Duodenal mucosa (tissue), 2 donors: Measurements from ENCODE around the gene SORCS2.

Experiments used
- H3K27ac ChIP-seq: one replicate; pipeline ENCODE4 v1.7.0; 2013; ENCODE audit warnings: low read depth, low read length
- H3K27me3 ChIP-seq, 2 donors: one replicate each; pipeline ENCODE4 v1.7.0; 2013; ENCODE audit warnings: low read length in 2 of 2, control low read depth in 1 of 2; ENCODE audit not compliant: insufficient read depth in 2 of 2, control insufficient read depth in 1 of 2
- H3K36me3 ChIP-seq, 2 donors: one replicate each; pipeline ENCODE4 v1.7.0; 2013; ENCODE audit warnings: low read length in 2 of 2, control low read depth in 1 of 2; ENCODE audit not compliant: insufficient read depth in 2 of 2, control insufficient read depth in 1 of 2
- H3K4me1 ChIP-seq, 2 donors: one replicate each; pipeline ENCODE4 v1.7.0; 2013; ENCODE audit warnings: low read length in 2 of 2, control low read depth in 1 of 2; ENCODE audit not compliant: insufficient read depth in 2 of 2, control insufficient read depth in 1 of 2
- H3K4me3 ChIP-seq, 2 donors: one replicate each; pipeline ENCODE4 v1.7.0; 2013; ENCODE audit warnings: low read length in 2 of 2, low read depth in 1 of 2
- H3K9ac ChIP-seq, 2 donors: one replicate each; pipeline ENCODE4 v1.7.0; 2013; ENCODE audit warnings: low read length in 2 of 2, low read depth in 1 of 2
- H3K9me3 ChIP-seq, 2 donors: one replicate each; pipeline ENCODE4 v1.7.0; 2013; ENCODE audit warnings: low read length in 2 of 2, control low read depth in 1 of 2; ENCODE audit not compliant: control insufficient read depth in 1 of 2

SORCS2 gene

DNA sequence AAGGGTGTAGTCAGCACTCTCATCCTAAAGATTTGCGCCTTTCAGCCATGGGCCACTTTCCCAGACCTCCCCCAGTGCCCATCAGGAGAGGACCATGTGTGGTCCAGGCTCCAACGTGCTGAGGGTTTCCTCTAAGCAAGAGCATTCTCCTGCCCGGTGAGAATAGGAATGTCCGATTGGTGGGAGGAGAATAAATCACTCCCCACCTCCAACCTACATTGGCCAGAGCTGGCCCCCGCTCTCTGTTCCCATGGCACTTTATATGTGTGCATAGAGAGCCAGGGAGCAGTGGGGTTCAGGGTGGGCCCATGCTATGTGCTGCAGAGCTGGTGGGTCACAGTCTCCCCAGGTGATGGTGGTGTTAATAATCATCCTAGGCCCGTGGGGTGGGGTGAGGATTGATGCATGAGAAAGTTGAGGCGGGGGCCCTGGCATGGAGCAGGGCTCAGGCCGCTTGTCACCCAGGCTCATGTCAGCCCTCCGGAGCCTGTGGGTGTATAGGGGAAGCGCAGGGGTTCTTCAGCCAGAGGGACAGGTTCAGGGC lies 6.8 kb upstream of the SORCS2 start:
- no peak overlapping the region for H3K9ac ChIP-seq
- peaks cover 28 to 32% of the 10 kb centered on the region in 2 donors for H3K27me3 ChIP-seq
- no peaks in the 10 kb centered on the region for H3K4me1 ChIP-seq
- H3K36me3 ChIP-seq = no peaks in the 10 kb centered on the region
- H3K27ac ChIP-seq = no peak overlapping the region
- no peaks in the 10 kb centered on the region for H3K9me3 ChIP-seq
- no peak overlapping the region for H3K4me3 ChIP-seq

DNA sequence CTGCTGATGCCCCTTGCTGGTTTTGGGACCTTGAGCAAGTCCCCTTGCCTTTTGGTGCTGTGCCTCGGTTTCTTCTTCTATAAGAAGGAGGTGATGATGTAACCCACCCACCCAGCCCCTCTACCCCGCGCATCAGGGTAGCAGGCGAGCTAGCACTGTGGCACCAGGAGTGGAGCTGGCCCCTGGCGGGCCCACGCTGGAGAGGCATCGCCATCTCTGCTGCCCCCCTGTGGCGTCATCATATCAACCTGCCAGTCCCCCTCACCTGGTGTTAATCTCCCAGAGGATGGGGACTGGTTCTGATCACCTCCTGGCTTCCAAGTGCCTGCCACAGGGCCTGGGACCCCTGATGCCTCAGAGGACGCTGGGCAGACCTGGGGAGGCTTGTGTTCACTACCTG lies 6.3 kb upstream of the SORCS2 start:
- Histone ChIP-seq H3K4me3 (no peak overlapping the region), H3K27ac (no peak overlapping the region), H3K27me3 (peaks cover 29 to 36% of the 10 kb centered on the region in 2 donors), H3K9ac (no peak overlapping the region), H3K36me3 (no peaks in the 10 kb centered on the region), H3K9me3 (no peaks in the 10 kb centered on the region), H3K4me1 (no peaks in the 10 kb centered on the region)

DNA sequence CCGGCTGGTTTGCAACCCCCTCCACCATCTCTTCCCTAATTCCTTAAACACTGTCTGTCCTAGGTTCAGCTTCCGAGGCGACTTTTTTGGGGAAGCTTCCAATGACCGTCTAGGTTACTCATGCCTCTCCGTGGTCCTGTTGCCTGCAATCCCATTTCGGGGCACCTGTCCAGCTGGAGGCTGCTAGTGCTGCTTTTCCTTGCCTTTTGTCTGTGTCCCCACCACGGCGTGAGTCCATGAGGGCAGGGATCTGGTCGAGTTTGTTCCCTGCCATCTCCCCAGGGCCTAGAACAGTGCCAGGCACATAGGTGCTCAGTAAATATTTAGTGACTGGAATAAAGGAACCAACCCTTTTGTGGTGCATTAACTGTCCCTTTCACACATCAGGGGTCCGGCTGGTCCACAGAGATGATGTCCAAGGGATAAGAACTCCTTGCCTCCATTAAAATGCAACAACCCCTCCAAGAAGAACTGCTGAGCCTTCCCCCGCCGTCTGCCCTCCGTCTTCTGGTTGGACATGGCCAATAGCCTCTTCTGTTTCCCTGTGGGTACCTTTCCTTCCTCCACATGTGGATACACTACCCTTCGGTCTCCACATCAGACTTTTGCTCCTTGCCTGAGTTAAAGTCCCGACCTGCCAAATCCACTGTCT lies 5.7 kb upstream of the SORCS2 start:
- H3K36me3 ChIP-seq = no peaks in the 10 kb centered on the region
- peaks cover 32 to 37% of the 10 kb centered on the region in 2 donors for H3K27me3 ChIP-seq
- no peak overlapping the region for H3K27ac ChIP-seq

DNA sequence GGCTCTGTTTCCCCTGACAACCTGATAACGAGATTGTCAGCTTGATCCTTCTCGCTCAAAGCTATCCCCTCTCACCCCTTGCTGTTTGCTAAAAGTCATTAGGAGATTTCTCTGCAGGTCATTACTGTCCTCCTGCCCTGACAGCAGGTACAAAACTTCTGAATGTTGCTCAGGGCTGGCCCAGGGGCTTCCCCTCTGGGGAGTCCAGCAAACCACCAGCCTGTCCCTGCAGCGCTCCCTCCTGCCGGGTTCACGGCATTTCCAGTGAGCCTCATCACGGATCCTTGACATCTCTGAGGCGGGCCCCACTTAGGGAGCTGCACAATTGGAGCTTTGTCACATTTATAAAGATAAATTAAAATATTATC lies 5.2 kb upstream of the SORCS2 start:
- Histone ChIP-seq H3K4me3 (no peak overlapping the region), H3K27me3 (peaks cover 32 to 37% of the 10 kb centered on the region in 2 donors), H3K9ac (no peak overlapping the region), H3K9me3 (no peaks in the 10 kb centered on the region), H3K4me1 (no peaks in the 10 kb centered on the region), H3K36me3 (no peaks in the 10 kb centered on the region), H3K27ac (no peak overlapping the region)

More for the DNA sequence above, 5.7 kb upstream of the SORCS2 start:
- Histone ChIP-seq H3K4me1 (no peaks in the 10 kb centered on the region), H3K4me3 (no peak overlapping the region), H3K9ac (no peak overlapping the region), H3K9me3 (no peaks in the 10 kb centered on the region)

DNA sequence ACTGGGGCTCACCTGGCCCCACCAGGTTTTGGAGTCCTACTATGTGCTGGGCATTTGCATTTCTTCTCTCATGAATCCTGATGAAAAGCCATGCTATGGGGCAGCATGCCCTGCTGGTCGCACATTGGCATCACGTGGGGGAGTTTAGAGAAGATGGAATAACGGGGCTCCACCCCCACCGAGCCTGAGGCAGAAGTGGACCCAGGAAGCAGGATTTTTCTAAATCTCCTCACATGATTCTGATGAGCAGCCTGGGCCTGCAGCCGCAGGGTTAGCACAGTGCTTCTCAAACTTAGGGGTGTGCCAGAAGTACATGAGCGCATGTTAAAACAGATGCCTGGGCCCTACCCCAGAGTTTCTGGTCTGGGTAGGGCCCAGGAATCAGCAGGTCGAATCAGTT lies 4.6 kb upstream of the SORCS2 start:
- Histone ChIP-seq H3K9ac (no peak overlapping the region), H3K9me3 (no peaks in the 10 kb centered on the region), H3K27ac (no peak overlapping the region), H3K4me3 (no peak overlapping the region), H3K36me3 (no peaks in the 10 kb centered on the region), H3K4me1 (no peaks in the 10 kb centered on the region), H3K27me3 (peaks cover 32 to 37% of the 10 kb centered on the region in 2 donors)

DNA sequence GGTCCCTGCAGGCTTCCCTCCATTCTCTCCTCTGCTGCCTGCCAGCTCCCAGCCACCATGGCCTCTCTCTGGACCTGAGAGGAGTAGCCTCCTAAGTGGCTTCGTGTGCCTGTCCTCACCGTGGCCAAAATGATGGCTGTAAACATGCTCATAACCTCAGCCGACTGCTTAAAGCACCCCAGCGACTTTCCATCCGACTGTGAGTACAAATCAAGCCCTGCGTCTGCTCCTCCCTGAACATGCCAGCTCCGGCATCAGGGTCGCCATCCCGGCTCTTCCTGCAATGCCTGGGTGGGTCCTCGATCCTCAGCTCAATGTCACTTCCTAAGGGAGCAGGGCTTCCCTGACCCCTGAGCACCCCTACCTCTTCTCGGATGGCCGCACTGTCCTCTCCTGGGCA lies 3.3 kb upstream of the SORCS2 start:
- Histone ChIP-seq H3K4me1 (no peaks in the 10 kb centered on the region), H3K36me3 (no peaks in the 10 kb centered on the region), H3K9ac (no peak overlapping the region), H3K27ac (no peak overlapping the region), H3K4me3 (no peak overlapping the region), H3K27me3 (peaks cover 45 to 49% of the 10 kb centered on the region in 2 donors), H3K9me3 (no peaks in the 10 kb centered on the region)

DNA sequence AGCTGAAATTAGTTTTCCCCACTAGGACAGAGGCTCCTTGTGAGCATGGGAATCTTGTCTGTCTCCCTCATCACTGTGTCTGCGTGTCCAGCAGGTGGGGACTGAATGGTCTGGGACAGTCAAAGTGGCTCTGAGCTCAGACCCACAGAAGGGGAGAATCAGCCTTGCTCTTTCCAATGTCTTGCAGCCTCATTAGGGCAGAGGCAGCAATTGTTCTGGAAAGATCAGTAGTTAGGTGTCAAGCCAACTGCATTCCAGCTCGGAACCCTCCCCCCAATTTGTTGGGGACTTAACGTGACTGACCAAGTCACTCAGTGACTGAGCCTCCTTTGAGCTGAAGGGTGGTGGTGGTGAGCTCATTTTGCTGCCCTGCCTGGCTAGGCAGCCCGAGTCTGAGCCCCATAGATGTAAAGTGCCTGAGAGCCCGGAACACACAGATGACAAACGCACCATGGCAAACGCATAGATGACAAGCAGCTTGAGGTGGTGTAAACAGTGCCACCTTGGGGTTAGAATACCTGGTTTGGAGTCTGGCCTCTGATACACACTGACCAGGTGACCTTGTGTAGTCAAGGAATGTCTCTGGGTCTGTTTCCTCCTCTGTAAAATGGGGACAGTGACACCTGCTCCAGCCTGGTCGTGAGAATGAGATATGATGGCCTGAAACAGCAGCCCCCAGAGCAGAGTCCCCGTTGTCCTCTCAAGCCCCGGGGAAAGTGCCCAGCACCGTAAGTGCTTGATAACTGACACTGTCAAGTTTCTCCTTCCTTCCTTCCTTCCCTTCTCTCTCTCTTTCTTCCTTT lies 2.7 kb upstream of the SORCS2 start:
- H3K27me3 ChIP-seq = peaks cover 49 to 55% of the 10 kb centered on the region in 2 donors
- H3K4me1 ChIP-seq = no peaks in the 10 kb centered on the region

DNA sequence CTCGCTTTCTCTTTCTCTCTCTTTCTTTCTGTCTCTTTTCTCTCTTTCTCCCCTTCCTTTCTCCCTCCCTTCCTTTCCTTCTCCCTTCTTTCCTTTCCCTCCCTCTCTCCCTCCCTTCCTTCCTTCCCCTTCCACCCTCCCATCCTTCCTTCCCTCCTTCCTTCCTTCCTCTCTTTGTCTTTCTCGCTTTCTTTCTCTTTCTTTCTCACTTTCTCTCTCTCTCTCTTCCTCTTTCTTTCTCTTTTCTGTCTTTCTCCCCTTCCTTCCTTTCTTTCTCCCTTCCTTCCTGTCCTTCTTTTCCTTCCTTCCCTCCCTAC lies 2.1 kb upstream of the SORCS2 start:
- Histone ChIP-seq H3K27ac (no peak overlapping the region), H3K9ac (no peak overlapping the region), H3K4me1 (no peaks in the 10 kb centered on the region), H3K9me3 (no peaks in the 10 kb centered on the region), H3K27me3 (peaks cover 49 to 57% of the 10 kb centered on the region in 2 donors), H3K36me3 (no peaks in the 10 kb centered on the region), H3K4me3 (no peak overlapping the region)

More for the DNA sequence above, 2.7 kb upstream of the SORCS2 start:
- Histone ChIP-seq H3K36me3 (no peaks in the 10 kb centered on the region), H3K4me3 (no peak overlapping the region), H3K9ac (no peak overlapping the region), H3K27ac (no peak overlapping the region), H3K9me3 (no peaks in the 10 kb centered on the region)

DNA sequence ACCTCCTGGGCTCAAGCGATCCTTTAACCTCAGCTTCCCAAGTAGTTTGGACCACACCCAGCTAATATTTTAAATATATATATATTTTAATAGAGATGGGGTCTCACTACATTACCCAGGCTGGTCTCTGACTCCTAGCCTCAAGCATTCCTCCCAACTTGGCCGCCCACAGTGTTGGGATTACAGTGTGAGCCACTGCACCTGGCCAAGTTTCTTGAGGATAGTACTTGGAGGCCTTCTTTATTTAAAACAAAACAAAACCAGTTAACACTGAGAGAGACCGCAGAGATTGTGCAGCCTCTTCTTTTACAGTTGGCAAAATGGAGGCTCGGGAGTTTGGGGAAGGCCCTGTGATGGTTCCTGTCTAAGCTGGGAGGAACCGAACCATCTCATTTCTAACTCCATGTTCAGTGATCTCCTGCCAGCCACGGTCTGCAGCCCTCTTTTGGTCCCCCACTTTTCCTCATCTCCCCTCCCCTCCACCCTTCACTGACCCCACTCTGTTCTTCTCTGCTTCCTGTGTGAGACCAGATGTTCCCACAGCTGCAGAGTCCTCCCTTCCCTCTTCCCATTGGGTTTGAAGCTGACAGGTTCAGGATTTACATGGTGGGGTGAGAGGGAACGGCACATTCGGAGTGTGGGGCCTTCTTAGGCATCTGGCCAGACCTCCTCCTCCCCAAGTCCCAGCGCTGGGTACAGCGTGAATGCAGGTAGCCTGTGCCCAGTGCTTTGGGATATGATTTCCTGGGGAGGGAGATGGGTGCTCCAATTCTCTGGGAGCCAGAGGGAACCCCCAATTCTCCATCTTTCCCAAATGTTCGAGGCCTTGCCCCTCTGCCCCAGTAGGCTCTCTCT lies 1.4 kb upstream of the SORCS2 start:
- Histone ChIP-seq H3K4me3 (no peak overlapping the region), H3K27me3 (peaks cover 49 to 60% of the 10 kb centered on the region in 2 donors), H3K9me3 (no peaks in the 10 kb centered on the region), H3K9ac (no peak overlapping the region), H3K36me3 (no peaks in the 10 kb centered on the region), H3K4me1 (no peaks in the 10 kb centered on the region), H3K27ac (no peak overlapping the region)
